GM08714 (cell line): ENCODE data around the gene PRSS21.

Experiments
- H3K4me3 ChIP-seq: fragments of 200-500 bp; sonication (Bioruptor generic); 2 replicates; pipeline ENCODE4 v1.5.1; 2014; ENCODE audit warnings: mild to moderate bottlenecking, low read length, inconsistent platforms
- ZNF274 ChIP-seq: IDR thresholded peaks from 2 replicates; pipeline ENCODE4 v1.6.1; 2012; ENCODE audit warnings: mild to moderate bottlenecking, low read depth, low read length

The PRSS21 gene

GRCh38 chr16:2821487-2822157, 4.6 kb downstream of the PRSS21 start:
- H3K4me3 ChIP-seq = no peak overlapping the region
- no peak for TF ChIP-seq ZNF274

- TF ChIP-seq ZNF274 = no peak
- no peak overlapping the region for H3K4me3 ChIP-seq
Measured at GRCh38 chr16:2822158-2822495, 5.1 kb downstream of the PRSS21 start.

- no peak overlapping the region for H3K4me3 ChIP-seq
- TF ChIP-seq ZNF274 = no peak
Measured at GRCh38 chr16:2822496-2822895, 5.5 kb downstream of the PRSS21 start.

- TF ChIP-seq ZNF274 = no peak
- H3K4me3 ChIP-seq = no peak overlapping the region
Measured at GRCh38 chr16:2824626-2825025, 7.6 kb downstream of the PRSS21 start.

GRCh38 chr16:2825049-2825742, 8.2 kb downstream of the PRSS21 start:
- no peak overlapping the region for H3K4me3 ChIP-seq
- TF ChIP-seq ZNF274 = no peak

GRCh38 chr16:2825906-2826305, 8.9 kb downstream of the PRSS21 start:
- H3K4me3 ChIP-seq = no peak overlapping the region
- no peak for TF ChIP-seq ZNF274

GRCh38 chr16:2826591-2827373, 9.7 kb downstream of the PRSS21 start:
- no peak for TF ChIP-seq ZNF274
- no peak overlapping the region for H3K4me3 ChIP-seq

GRCh38 chr16:2827374-2827791, 10.3 kb downstream of the PRSS21 start:
- TF ChIP-seq ZNF274 = no peak
- no peak overlapping the region for H3K4me3 ChIP-seq

- no peak for TF ChIP-seq ZNF274
- H3K4me3 ChIP-seq = no peak overlapping the region
Measured at GRCh38 chr16:2827831-2828520, 10.9 kb downstream of the PRSS21 start.

GRCh38 chr16:2828521-2828840, 11.4 kb downstream of the PRSS21 start:
- TF ChIP-seq ZNF274 = no peak
- H3K4me3 ChIP-seq = no peak overlapping the region

- TF ChIP-seq ZNF274 = no peak
- no peak overlapping the region for H3K4me3 ChIP-seq
Measured at GRCh38 chr16:2828876-2829430, 11.9 kb downstream of the PRSS21 start.

- no peak within 1 kb of the TSS; the same call in 1 of the 2 replicates for H3K4me3 ChIP-seq
- no peak for TF ChIP-seq ZNF274
Measured at GRCh38 chr16:2829501-2830354, 12.7 kb downstream of the PRSS21 start, which contains the start of gene ZG16B. Gene ZG16B (plus strand): TSS chr16:2830303. CDS start chr16:2830442, 139 bp downstream.

- H3K4me3 ChIP-seq = no peak overlapping the region; the same call in 1 of the 2 replicates
- no peak for TF ChIP-seq ZNF274
Measured at GRCh38 chr16:2830355-2830695, 13.3 kb downstream of the PRSS21 start.
